NCI-H446 treated with DMSO at 0.1 percent for 48 hours (cell line): Measurements from ENCODE around the gene PAQR8.
"Not testable (repeated sequence)": the region's sequence is repeated elsewhere in the genome, so short reads cannot be mapped to it uniquely, and the experiment has no call there.

Experiments used
- DNase-seq: peaks from one replicate; lab custom pipeline; 2025; lab: John Stamatoyannopoulos, UW

PAQR8 gene

DNA sequence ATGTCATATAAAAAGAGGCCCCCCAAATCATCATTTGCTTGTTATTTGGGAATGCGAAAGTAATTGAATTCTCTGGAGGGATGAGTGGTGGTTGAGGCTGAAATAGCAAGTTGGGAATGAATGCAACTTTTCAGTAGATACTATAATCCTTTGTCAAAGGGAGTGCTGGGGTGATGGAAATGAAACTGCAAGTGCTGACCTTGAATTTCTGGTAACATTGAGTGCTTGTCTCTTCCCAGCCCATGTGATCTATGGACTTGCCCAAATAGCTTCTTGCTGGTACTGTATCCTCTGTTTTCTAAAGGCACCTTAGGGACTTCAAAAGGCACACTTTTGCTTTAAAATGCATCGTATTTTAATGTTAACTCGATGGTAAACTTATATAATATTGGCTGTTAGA lies 14.8 kb downstream of the PAQR8 start:
- no peak for DNase-seq

GRCh38 chr6:52377538-52378221 lies 15.7 kb downstream of the PAQR8 start:
- no peak for DNase-seq

DNA sequence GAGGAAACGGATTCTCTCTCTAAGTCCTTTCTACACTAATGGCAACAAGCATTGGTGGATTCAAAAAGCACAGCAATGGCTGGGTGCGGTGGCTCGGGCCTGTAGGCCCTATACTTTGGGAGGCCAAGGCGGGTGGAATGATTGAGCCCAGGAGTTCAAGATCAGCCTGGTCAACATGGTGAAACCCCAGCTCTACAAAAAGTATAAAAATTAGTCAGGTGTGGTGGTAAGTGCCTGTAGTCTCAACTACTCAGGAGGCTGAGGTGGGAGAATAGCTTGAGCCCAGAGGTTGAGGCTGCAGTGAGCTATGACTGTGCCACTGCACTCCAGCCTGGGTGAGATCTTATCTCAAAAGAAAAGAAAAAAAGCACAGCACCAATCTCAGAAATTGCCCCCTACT lies 19.3 kb downstream of the PAQR8 start:
- no peak for DNase-seq

DNA sequence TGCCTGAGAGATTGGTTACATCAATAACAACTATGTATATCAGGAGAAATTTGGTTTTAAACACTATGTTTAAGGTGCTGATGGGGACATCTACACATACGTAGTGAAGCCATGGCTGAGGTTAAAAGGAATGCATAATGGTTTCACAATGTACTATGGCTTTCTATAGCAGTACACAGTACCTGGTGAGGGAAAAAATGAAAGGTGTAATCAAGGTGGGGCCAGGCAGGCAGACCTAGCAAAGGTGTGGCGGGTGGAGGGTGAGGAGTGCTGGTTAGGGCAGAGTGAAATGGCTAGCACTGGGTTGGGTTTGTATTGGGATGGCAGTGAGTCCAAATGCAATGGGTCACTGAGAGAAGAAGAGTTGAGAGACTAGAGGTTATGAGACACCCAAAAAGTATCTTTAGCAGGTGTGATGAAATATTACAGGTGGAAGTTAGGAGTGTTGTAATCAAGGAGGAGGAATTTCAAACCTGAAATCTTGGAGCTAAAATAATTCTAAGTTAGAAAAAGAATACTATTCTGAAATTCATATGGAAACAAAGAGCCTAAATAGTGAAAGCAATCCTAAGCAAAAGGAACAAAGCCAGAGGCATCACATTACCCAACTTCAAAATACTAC lies 22.3 kb downstream of the PAQR8 start:
- DNase-seq: no peak

DNA sequence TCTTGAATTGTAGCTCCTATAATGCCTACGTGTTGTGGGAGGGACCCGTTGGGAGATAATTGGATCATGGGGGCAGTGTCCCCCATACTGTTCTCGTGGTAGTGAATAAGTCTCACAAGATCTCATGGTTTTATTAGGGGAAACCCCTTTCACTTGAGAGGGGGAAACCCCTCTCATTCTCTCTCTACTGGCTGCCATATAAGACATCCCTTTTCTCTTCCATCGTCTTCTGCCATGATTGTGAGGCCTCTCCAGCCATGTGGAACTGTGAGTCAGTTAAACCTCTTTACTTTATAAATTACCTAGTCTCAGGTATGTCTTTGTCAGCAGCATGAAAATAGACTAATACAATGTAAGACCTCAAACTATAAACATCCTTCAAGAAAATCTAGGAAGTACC lies 23.1 kb downstream of the PAQR8 start:
- no peak for DNase-seq

- not testable (repeated sequence) for DNase-seq
Measured at GRCh38 chr6:52388119-52388518, 26.2 kb downstream of the PAQR8 start.

GRCh38 chr6:52388790-52389189 lies 26.8 kb downstream of the PAQR8 start:
- DNase-seq: no peak

GRCh38 chr6:52389264-52389625 lies 27.3 kb downstream of the PAQR8 start:
- no peak for DNase-seq

DNA sequence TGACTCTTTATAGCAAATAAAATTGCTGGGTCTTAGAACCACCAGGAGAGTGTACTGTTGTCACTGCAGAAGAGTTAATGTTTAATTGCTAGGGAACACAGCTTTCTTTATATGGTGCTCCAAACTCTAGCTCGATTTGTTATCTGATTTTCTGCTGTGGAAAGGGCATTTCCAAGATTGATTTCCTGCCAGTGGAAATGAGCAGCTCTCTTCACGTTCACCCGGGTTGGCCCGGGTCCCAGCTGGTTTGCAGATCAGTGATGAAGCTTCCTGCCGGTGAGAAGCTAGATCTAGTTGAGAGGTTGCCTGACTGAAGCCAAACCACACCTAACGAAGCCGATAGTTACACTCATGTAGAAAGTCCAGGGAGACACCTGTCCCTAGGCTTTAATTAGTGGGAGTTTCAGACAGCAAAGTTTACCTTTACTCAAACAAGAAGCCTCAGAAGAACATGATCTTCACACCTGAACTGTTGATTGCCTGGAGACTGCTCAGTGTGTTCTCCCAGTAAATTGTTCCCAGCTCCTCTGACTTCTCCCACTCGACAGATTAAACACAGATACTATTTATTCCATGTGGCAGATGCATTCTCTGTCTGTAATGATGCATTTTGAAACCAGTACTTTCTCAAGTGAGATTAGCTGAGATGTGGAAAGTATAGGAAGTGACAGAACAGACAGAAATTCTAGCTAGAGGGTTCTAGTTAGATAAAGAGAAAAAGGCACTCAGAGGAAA lies 27.8 kb downstream of the PAQR8 start:
- DNase-seq: peak; percentile 33

DNA sequence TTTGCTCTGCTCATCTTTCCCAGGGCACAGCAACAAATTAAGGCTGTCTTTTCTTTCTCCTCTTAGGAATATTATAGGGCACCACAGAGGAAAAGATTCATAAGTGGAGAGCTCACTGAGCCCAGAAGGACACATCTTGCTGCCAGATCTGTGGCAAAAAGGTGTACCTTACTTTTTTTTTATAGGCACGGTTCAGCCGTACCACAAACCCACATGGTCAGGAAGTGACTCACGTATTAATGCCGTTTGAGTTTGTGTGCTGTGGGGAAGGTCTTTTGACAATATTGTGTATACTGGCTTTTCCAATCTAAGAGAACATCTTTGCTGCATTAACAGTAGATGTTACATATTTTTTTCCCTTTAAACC lies 28.4 kb downstream of the PAQR8 start:
- DNase-seq: no peak

DNA sequence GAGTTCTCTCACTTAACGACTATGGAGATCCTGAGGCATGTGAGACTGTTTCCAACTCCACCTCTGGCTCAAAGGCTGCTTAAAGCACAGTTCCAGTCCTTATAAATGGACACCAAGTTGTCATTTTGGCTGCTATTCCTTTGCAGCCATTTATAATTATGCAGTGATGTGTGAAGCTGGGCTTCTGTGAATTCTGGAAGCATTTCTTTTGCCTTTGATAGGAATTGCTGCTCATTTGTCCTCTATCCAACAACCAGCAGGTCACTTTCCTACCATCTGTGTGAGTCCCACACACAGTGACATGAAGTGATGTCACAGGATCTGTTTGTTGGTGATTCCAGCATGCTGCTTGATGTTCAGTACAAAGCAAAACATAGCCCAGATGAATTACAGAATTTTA lies 29.6 kb downstream of the PAQR8 start:
- DNase-seq: peak; percentile 63

DNA sequence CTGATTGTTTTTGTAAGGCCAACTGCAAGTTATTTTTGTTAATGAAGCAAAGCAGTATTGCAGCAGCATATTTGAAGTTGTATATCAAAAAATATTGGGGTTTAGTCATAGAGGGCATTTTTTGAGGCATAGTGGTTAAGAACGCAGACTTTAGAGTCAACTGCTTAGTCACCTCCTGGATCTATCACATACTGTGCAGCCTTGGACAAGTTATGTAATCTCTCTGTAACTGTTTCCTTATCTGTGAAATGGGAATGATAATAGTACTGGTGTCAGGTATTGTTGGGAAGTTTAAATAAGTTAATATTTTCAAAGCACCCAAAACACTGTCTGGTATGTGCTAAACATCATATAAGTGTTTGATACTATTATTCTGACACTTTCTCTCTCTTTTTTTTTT lies 31.0 kb downstream of the PAQR8 start:
- DNase-seq: no peak

DNA sequence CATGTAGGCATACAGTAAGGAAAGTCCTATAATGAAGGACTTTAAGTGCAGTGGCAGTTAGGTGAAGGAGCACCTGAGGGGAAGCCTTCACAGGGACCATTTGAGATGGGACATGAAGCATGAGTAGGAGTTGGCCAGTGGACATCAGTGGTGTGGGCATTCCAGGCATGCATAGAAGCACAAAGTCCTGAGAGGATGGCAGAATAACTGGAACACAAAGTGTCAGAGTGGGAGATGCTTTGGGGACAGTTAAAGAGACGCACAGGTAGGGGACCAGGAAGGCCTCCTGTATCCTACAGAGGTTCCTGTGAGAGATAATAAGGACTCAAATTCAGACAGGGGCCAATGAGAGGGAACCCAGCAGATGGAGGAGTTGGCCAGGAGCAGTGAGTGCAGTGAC lies 31.8 kb downstream of the PAQR8 start:
- DNase-seq: no peak

- no peak for DNase-seq
Measured at GRCh38 chr6:52394251-52394666, 32.3 kb downstream of the PAQR8 start.

- no peak for DNase-seq
Measured at GRCh38 chr6:52395969-52396368, 34.0 kb downstream of the PAQR8 start.

DNA sequence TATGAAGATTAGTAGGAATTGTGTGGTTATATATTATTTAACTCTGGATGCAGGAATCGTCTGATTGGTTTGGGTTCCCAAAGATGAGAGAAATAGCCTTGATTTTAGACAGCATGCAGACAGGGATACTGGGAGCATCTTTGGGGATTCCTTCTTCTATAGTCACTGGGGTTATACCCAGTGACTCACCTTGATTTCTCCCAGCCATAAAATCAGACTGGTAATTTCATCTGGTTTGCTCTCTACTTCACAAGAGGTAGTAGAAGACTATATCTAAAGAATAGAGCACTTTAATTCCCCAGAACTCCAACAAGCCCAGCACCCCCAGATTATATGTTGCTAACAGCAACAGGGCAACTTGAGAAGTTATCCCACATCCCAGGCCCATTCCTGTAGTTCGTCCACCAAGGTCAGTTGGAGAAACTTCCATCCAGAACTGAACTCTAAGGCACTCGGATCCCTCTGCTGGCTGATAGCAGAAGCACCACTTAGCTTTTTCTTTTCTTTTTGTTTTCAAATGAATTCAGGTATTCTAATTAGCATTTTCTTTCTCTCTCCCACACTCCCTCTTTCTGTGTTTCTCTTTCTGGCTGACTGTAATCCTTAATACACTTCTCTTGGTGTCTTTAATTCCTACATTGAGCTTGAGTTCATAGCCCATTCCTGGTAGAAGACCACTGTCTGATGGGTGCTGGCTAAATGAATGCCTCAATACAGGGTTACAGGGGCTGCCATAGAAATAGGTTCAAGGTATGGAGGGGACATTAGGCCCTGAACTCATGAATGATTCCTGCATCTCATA lies 37.8 kb downstream of the PAQR8 start:
- DNase-seq: peak; percentile 40

- DNase-seq: no peak
Measured at GRCh38 chr6:52400313-52401041, 38.5 kb downstream of the PAQR8 start.

- DNase-seq: no peak
Measured at GRCh38 chr6:52403086-52403485, 41.1 kb downstream of the PAQR8 start.

DNA sequence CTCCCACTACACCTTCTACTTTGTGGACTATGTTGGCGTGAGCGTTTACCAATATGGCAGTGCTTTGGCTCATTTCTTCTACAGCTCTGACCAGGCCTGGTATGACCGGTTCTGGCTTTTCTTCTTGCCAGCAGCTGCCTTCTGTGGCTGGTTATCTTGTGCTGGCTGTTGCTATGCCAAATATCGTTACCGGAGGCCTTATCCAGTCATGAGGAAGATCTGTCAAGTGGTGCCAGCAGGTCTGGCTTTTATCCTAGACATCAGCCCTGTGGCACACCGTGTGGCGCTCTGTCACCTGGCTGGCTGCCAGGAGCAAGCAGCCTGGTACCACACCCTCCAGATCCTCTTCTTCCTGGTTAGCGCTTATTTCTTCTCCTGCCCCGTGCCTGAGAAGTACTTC lies 41.7 kb downstream of the PAQR8 start:
- DNase-seq: peak; percentile 92

DNA sequence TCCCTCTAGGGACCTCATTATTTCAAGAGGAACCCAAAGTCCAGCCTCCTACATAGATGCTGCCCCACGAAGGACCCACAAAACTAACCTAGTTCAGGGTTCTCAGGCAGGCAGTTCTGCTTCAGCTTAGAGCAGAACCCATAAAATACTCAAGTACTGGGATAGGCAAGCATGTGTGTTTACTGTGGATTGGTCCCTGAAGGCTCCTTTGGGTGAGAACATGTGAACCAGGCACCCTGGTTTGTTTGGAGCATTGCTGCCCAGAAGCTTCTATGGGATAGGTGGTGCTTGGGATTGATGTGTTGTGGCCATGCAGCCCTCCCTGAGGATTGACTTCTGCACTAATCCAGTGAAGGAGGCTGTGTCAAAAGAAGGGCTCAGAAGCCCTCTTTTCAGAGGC lies 43.3 kb downstream of the PAQR8 start:
- DNase-seq: no peak

DNA sequence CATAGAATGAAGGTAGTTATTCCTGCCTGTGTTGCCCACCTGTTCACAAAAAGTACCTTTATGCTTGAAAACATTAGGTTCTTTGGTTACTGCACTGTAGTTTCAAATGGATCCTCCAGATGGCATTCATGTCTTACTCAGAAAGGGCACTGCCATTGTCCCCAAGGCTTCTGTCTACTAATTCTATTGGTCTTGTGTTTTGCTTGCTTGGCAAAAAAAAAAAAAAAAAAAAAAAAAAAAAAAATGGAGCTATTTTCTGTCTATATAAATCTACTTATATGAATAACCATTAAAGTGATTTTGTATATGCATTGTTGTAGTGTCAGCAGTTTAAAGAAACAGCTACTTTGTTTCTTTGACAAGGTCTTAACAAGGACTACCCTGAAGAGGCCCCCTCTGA lies 45.5 kb downstream of the PAQR8 start:
- DNase-seq: peak; percentile 54

GRCh38 chr6:52409499-52409898 lies 47.5 kb downstream of the PAQR8 start:
- DNase-seq: no peak
